ENCODE results near the gene ADGRV1. TPM values are rescaled to one million over a fixed set of nuclear protein-coding genes. Genes with fewer than 3 reads are reported as not detected.

The ADGRV1 gene
- total RNA-seq, 4 donors from 2014 or later = 0.28 to 6.5 (median 3.7) TPM

- no peak for DNase-seq
- Histone ChIP-seq H3K27ac (no peak overlapping the region), H3K27me3 (no peaks in the 10 kb centered on the region), H3K9me3 (no peaks in the 10 kb centered on the region), H3K4me1 (no peaks in the 10 kb centered on the region), H3K36me3 (no peaks in the 10 kb centered on the region), H3K4me3 (no peak overlapping the region)
- TF ChIP-seq CTCF (IDR thresholded peaks at IDR 0.05) (no peak), POLR2A (IDR thresholded peaks at IDR 0.05) (no peak)
These were observed 510.8 kb downstream of the ADGRV1 start for GRCh38 chr5:91069364-91069763.

GRCh38 chr5:91070761-91071550, 512.4 kb downstream of the ADGRV1 start:
- TF ChIP-seq CTCF (IDR thresholded peaks at IDR 0.05) = no peak
- TF ChIP-seq POLR2A (IDR thresholded peaks at IDR 0.05) = no peak
- H3K36me3 ChIP-seq = no peaks in the 10 kb centered on the region
- no peak overlapping the region for H3K4me3 ChIP-seq
- no peaks in the 10 kb centered on the region for H3K9me3 ChIP-seq
- no peak for DNase-seq
- no peaks in the 10 kb centered on the region for H3K27me3 ChIP-seq
- no peaks in the 10 kb centered on the region for H3K4me1 ChIP-seq
- H3K27ac ChIP-seq = no peak overlapping the region

- TF ChIP-seq CTCF (IDR thresholded peaks at IDR 0.05) = no peak
- TF ChIP-seq POLR2A (IDR thresholded peaks at IDR 0.05) = no peak
- H3K27me3 ChIP-seq = no peaks in the 10 kb centered on the region
These were observed 514.3 kb downstream of the ADGRV1 start for GRCh38 chr5:91072881-91073280.

GRCh38 chr5:91074615-91075014, 516.0 kb downstream of the ADGRV1 start:
- no peaks in the 10 kb centered on the region for H3K4me1 ChIP-seq
- H3K27me3 ChIP-seq = no peaks in the 10 kb centered on the region
- H3K4me3 ChIP-seq = no peak overlapping the region
- no peak for DNase-seq
- no peak for TF ChIP-seq POLR2A (IDR thresholded peaks at IDR 0.05)
- peak in 3 of 6 experiments; percentile 22 to 49 (median 33) for TF ChIP-seq CTCF (IDR thresholded peaks at IDR 0.05)
- H3K9me3 ChIP-seq = no peaks in the 10 kb centered on the region
- no peaks in the 10 kb centered on the region for H3K36me3 ChIP-seq
- no peak overlapping the region for H3K27ac ChIP-seq

More at GRCh38 chr5:91072881-91073280, 514.3 kb downstream of the ADGRV1 start:
- Histone ChIP-seq H3K4me1 (no peaks in the 10 kb centered on the region), H3K27ac (no peak overlapping the region), H3K9me3 (no peaks in the 10 kb centered on the region), H3K4me3 (no peak overlapping the region), H3K36me3 (no peaks in the 10 kb centered on the region)
- no peak for DNase-seq

- TF ChIP-seq CTCF (IDR thresholded peaks at IDR 0.05) = no peak
- Histone ChIP-seq H3K4me1 (no peaks in the 10 kb centered on the region), H3K4me3 (no peak overlapping the region)
These were observed 517.5 kb downstream of the ADGRV1 start for GRCh38 chr5:91076138-91076537.

More at GRCh38 chr5:91076138-91076537, 517.5 kb downstream of the ADGRV1 start:
- DNase-seq = no peak
- Histone ChIP-seq H3K9me3 (no peaks in the 10 kb centered on the region), H3K27ac (no peak overlapping the region), H3K36me3 (no peaks in the 10 kb centered on the region), H3K27me3 (no peaks in the 10 kb centered on the region)

Measured in Peyer's patch (tissue), 4 donors.